Activated T-helper 1 cell treated with anti-CD3 and anti-CD28 coated beads, Interleukin-2, amount 50 U/mL, for 16 hours (primary cell): Measurements from ENCODE around the gene ITGB3.

Experiments
- DNase-seq, 2 donors: peaks; one replicate each; pipeline ENCODE4 v3.0.0-alpha.2; 2020; ENCODE audit warnings: low read depth in 1 of 2, low spot score in 1 of 2

Gene ITGB3

DNA sequence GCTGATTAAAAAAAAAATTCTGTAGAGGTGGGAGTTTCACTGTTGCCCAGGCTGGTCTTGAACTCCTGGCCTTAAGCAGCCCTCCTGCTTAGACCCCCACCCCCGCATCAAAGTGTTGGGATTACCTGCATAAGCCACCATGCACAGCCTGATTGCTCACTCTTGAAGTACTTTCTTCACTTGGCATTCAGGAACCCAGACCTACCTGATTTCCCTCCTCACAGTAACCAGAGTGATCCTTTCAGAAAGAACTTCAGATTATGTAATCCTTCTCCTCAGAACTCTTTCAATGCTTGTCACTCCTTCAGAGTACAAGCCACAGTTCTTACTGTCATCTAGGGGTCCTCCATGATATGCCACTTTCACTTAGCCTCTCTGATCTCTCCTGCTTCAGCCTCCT lies 71.5 kb downstream of the ITGB3 start:
- no peak for DNase-seq

GRCh38 chr17:47330548-47330947 lies 76.9 kb downstream of the ITGB3 start:
- DNase-seq = no peak

DNA sequence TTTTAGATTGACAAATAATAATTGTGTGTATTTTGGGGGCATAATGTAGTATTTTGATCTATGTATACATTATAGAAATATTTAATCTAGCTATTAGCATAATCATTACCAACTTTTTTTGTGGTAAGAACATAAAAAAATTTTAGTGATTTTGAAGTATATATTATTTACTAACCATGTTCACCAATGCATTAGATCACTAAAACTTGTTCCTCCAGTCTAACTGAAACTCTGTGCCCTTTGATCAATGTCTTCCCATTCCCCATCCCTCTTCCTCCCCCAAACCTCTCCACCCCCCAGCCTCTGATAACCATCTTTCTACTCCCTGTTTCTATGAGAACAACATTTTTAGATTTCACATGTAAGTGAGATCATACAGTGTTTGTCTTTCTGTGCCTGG lies 78.7 kb downstream of the ITGB3 start:
- no peak for DNase-seq

DNA sequence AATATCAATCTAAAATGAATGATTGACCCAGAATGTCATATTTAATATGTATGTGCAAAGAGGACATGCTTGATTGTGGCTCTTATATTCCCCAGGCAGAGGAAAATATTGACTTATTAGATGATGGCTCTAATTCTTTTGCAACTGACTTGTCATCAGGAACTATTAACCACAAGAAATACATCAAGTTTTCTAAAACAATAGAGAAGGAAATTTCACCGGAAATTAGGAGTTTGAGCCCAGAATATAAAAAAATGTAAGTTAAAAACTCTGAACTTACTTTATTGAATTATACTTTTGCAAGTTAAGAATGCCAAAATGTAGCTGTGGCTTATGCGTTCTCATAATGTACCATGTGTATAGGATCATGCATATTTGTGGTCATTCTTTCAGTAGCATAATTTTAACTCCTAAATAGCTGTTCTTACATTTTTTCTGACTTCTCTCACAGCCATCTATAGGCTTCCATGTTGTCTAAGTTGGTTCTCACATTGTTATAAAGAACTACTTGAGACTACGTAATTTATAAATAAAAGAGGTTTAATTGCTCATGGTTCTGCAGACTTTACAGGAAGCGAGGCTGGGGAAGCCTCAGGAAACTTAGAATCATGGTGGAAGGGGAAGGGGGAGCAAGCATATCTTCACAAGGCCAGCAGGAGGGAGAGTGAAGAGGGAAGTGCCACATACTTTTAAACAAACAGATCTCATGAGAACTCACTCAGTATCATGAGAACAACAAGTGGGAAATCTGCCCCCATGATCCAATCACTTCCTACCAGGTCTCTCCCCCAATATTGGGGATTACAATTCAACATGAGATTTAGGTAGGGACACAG lies 81.7 kb downstream of the ITGB3 start:
- DNase-seq = no peak

DNA sequence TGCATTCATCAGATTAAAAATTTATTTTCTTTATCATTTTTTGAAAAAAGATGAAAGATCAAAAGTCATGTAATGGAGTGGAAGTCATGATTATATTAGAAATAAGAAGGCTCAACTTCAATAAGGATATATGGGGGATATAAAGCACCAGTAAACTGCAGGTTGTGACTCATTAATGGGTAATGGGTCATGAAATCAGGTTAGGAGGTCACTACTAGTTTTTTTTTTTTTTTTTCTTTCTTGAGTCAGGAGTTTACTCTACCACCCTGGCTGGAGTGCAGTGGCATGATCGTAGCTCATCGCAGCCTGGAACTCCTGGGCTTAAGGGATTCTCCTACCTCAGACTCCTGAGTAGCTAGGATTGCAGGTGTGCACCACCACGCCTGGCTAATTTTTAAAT lies 84.4 kb downstream of the ITGB3 start:
- DNase-seq = no peak

GRCh38 chr17:47352848-47353247 lies 99.2 kb downstream of the ITGB3 start:
- no peak for DNase-seq

- no peak for DNase-seq
Observed at GRCh38 chr17:47358652-47359051, 105.0 kb downstream of the ITGB3 start.
